Thoracic aorta endothelial cell (primary cell): ENCODE data around the gene MRPS11. TPM values are rescaled to one million over a fixed set of nuclear protein-coding genes. Genes with fewer than 3 reads are reported as not detected.

Experiments
- total RNA-seq: library from RNA; depleted of rRNA; stranded (reverse); fragments of >200 nt; gene quantifications from 2 replicates; pipeline ENCODE4 v1.2.3, GENCODE V29; 2012

The MRPS11 gene
- total RNA-seq: 32.7 and 37.9 TPM in 2 replicates

GRCh38 chr15:88467073-88467934, at the start of gene MRPS11, which contains the start of gene MRPL46:
Gene MRPS11, plus strand, starts transcription at chr15:88467708. Its CDS starts 10 bp downstream, at chr15:88467718.
Gene MRPL46, minus strand, starts transcription at chr15:88467388. Its CDS starts 11 bp downstream, at chr15:88467377.

Other genes starting within 250 kb of the MRPS11 start
- not detected in 2 replicates for gene NTRK3, start 211.0 kb upstream of the MRPS11 start, total RNA-seq
- 18.5 and 22.1 TPM in 2 replicates for gene MRPL46, start 320 bp upstream of the MRPS11 start, total RNA-seq
- gene DET1, start 79.0 kb downstream of the MRPS11 start, total RNA-seq: 5.1 and 6.3 TPM in 2 replicates
- gene AEN, start 153.6 kb downstream of the MRPS11 start, total RNA-seq: 60.6 and 75.5 TPM in 2 replicates
- gene ISG20, start 171.3 kb downstream of the MRPS11 start, total RNA-seq: 4.5 and 5.9 TPM in 2 replicates